Osteoblast (primary cell): ENCODE results near the gene RASGRP2. TPM values are rescaled to one million over a fixed set of nuclear protein-coding genes. Genes with fewer than 3 reads are reported as not detected.

Experiments
- DNase-seq: peaks from one replicate; pipeline ENCODE4 v3.0.0; 2011; ENCODE audit warnings: low spot score, mixed read lengths; ENCODE audit not compliant: insufficient read length; ENCODE audit errors: missing footprints
- H2AFZ ChIP-seq: 2 replicates; pipeline ENCODE4 v1.6.0; 2011; ENCODE audit warnings: mild to moderate bottlenecking, low read length
- H3K27ac ChIP-seq: 2 replicates; pipeline ENCODE4 v1.5.1; 2011; ENCODE audit warnings: mild to moderate bottlenecking, low read depth, low read length, moderate library complexity
- H3K27me3 ChIP-seq: 2 replicates; pipeline ENCODE4 v1.6.0; 2012; ENCODE audit warnings: mild to moderate bottlenecking, control low read depth, inconsistent platforms, low read length, moderate library complexity; ENCODE audit not compliant: insufficient read depth
- H3K36me3 ChIP-seq: 2 replicates; pipeline ENCODE4 v1.5.1; 2011; ENCODE audit warnings: mild to moderate bottlenecking, low read length, control low read depth, moderate library complexity; ENCODE audit not compliant: insufficient read depth
- H3K4me1 ChIP-seq: 2 replicates; pipeline ENCODE4 v1.5.1; 2011; ENCODE audit warnings: mild to moderate bottlenecking, low read length, control low read depth, moderate library complexity; ENCODE audit not compliant: insufficient read depth
- H3K4me2 ChIP-seq: 2 replicates; pipeline ENCODE4 v1.6.0; 2011; ENCODE audit warnings: mild to moderate bottlenecking, low read length; ENCODE audit not compliant: insufficient read depth
- H3K4me3 ChIP-seq: fragments of 200-600 bp; sonication (generic); 3 replicates; pipeline ENCODE4 v1.5.1; 2012; ENCODE audit warnings: mild to moderate bottlenecking, low read length, inconsistent platforms; ENCODE audit not compliant: insufficient read depth
- H3K79me2 ChIP-seq: 2 replicates; pipeline ENCODE4 v1.6.0; 2012; ENCODE audit warnings: mild to moderate bottlenecking, low read length, control low read depth, inconsistent platforms; ENCODE audit not compliant: insufficient read depth
- H3K9me3 ChIP-seq: 2 replicates; pipeline ENCODE4 v1.5.1; 2011; ENCODE audit warnings: low read depth, low read length, control low read depth
- H4K20me1 ChIP-seq: 2 replicates; pipeline ENCODE4 v1.6.0; 2012; ENCODE audit warnings: mild to moderate bottlenecking, low read length, control low read depth; ENCODE audit not compliant: insufficient read depth
- CTCF ChIP-seq: IDR thresholded peaks from 2 replicates; pipeline ENCODE4 v1.5.1; 2011; ENCODE audit warnings: mild to moderate bottlenecking, low read depth, low read length, moderate library complexity; ENCODE audit errors: extremely low read depth
- total RNA-seq: library from RNA; depleted of rRNA; stranded (reverse); fragments of >200 nt; gene quantifications from 2 replicates; pipeline ENCODE4 v1.2.3, GENCODE V29; 2012

RASGRP2 gene
- total RNA-seq, 1 donor, result not detected

DNA sequence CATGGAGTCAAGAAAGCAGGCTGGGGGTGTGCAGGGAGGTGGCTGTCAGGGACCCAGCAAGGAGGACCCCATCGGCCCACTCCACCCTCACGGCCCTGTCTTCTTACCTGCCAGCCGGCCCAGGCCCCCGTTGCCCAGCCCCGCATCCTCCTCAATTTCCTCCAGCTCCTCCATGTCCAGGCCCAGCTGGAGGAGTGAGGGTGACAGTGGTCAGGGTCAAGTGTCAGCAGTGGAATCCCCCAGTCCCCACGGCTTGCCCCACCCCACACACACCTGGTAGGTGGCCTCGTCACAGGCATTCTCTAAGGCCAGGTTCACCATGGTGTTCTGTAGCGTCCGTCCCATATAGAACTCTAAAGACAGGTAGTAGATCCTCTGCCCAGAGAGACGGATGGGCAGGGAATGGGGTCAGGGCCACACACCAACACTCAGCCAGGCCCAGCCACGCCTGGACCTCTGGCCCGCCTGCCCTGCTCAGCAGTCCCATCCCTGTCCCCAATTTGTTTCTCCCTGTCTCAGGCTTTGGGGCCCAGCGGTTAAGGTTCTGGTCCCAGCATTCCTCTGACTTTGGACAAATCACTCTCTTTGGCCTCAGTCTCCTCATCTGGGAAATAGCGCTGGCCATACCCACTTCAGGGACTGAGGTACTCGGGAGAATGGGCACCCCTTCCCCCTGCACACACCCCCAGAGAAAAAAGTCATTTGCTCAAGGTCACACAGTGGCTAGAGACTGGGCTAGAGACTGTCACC is 14.6 kb upstream of the RASGRP2 start:
- Histone ChIP-seq H3K4me2 (no peak overlapping the region), H3K9me3 (no peaks in the 10 kb centered on the region), H4K20me1 (peaks cover 10% of the 10 kb centered on the region), H3K27ac (no peak overlapping the region), H3K4me1 (peaks cover 16% of the 10 kb centered on the region), H2AFZ (no peak overlapping the region), H3K4me3 (no peak overlapping the region), H3K36me3 (peaks cover 13% of the 10 kb centered on the region), H3K79me2 (no peaks in the 10 kb centered on the region), H3K27me3 (no peaks in the 10 kb centered on the region)
- DNase-seq, result peak; percentile 73
- no peak for TF ChIP-seq CTCF

GRCh38 chr11:64757549-64758329 is 13.8 kb upstream of the RASGRP2 start:
- Histone ChIP-seq H3K27me3 (no peaks in the 10 kb centered on the region), H3K79me2 (no peaks in the 10 kb centered on the region), H3K9me3 (no peaks in the 10 kb centered on the region), H3K27ac (no peak overlapping the region), H3K36me3 (peaks cover 8% of the 10 kb centered on the region), H3K4me1 (peaks cover 9% of the 10 kb centered on the region), H2AFZ (no peak overlapping the region), H3K4me3 (no peak overlapping the region), H3K4me2 (no peak overlapping the region), H4K20me1 (peaks cover 2% of the 10 kb centered on the region)
- no peak for TF ChIP-seq CTCF
- peak; percentile 21 for DNase-seq

DNA sequence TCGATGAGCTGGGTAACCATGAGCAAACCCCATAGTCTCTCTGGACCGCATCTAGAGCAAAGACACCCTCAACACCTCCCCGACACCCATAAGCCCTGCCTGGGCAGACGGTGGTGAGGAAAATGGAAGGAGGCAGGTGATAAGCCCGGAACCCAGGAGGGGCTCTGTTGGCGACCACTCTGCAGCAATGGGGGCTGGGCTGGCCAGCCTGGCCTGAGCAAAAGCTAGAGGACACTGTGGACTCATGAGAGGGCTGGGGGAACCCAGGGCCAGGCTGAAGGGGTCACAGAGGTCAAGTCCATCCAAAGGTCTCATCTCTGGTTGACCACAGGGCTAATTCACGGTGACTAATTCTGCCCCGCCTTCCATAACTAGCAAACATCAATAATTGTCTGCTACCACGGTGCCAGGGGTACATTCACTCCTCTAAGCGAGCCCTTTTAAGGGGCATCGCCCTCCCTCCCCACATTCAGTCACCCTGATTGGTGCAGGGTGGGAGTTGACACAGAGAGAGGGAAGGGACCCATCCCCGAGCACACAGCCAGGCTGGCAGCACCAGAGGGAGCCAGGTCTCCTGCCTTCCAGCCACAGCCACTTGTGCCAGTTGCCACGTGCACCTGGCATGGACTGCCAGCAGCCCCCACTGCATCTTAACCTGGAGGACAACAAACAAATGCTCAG is 11.9 kb upstream of the RASGRP2 start:
- Histone ChIP-seq H3K9me3 (no peaks in the 10 kb centered on the region), H3K4me2 (no peak overlapping the region), H4K20me1 (no peaks in the 10 kb centered on the region), H3K36me3 (no peaks in the 10 kb centered on the region), H3K27me3 (no peaks in the 10 kb centered on the region), H3K4me1 (peaks cover 7% of the 10 kb centered on the region), H2AFZ (no peak overlapping the region), H3K27ac (no peak overlapping the region), H3K4me3 (no peak overlapping the region), H3K79me2 (no peaks in the 10 kb centered on the region)
- no peak for TF ChIP-seq CTCF
- DNase-seq, result peak; percentile 84
